GM21367 (cell line): ENCODE measurements around the gene NIPBL.

Source experiments
- ATAC-seq: cut with Tn5 transposase; IDR thresholded peaks from one replicate; pipeline ENCODE4 v1.9.1; 2021; ENCODE audit not compliant: unreplicated experiment

Gene NIPBL

DNA sequence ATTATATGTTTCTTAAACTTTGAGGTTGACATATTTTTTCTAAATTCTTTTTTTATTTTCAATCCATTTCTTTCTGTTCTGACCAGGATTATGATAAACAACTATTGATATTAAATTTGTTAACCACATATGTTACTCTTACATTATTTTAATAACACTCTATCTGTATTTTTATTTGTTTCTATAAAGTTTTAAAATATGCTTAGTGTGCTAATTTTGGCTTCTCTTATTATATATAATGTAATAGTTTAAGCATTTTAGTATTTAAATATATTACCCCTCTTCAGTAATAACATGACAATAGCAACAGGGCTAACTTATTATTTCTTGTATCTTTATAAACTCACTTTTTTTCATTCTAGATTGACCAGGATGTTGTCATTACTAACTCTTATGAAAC is 137.8 kb downstream of the NIPBL start:
- no peak for ATAC-seq

DNA sequence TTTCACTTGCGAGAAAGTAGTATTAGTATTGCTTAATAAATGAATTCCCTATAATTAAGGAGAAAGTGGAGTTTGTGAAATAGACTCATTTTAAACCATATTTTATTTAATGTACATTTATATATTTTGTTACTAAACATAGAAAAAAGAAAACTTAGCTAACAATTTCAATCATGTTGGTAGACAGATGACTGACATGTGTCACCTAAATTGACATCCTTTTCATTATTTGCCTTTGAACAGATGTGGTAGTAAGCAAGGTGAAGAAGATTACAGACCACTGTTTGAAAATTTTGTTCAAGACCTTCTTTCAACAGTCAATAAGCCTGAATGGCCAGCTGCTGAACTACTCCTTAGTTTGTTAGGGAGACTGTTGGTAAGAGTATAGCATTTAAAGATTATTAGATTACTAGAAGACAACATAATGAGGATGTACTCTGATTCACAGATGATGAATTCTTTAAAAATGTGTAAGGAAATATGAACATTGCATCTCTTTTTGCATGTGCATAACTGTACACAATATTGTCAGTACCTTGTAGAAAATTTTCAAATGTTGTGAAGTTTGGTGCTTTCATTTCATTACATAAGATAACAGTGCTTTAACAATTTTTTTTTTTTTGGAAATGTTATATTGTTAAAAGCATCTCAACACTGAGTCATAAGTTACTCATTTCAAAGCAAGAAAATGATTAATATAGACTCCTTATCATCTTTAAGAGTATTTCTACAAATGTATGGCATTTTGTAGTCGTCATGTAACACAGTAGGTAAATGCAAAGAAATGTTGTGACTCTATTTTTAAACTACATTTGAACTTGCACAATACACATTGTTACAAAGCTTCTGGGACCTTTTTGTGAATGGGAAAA is 139.5 kb downstream of the NIPBL start:
- no peak for ATAC-seq

DNA sequence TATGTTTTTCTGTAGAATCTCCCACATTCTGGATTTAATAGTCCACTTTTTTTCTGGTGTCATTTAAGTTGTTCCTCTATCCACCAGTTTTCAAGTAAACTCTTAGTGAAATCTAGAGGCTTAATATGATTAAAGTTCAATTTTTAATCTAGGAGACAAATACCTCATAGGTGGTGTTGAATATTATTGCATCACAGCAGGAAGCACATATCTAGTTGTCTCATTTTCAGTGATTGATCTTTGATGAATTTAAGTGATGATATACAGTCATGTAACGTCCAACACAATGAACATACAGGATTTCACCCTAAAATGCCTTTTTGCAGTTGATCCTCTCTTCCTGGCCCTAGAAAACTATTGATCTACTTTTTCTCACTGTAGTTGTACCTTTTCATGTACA is 152.3 kb downstream of the NIPBL start:
- ATAC-seq: no peak

DNA sequence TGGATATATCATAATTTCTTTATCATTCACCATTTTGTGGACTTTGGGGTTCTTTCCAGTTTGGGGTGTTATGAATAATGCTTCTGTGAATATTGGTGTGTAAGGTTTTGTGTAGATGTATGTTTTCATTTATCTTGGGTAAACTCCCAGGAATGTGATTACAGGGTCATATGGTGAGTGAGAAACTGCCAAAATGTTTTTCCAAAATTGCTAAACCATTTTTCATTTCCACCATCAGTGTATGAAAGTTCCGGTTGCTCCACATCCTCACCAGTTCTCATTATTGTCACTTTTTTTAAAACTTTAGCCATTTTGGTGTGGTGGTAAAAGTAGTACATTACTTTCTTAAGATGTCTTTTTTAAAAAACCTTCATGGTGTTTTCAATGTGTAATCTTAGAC is 152.9 kb downstream of the NIPBL start:
- no peak for ATAC-seq

DNA sequence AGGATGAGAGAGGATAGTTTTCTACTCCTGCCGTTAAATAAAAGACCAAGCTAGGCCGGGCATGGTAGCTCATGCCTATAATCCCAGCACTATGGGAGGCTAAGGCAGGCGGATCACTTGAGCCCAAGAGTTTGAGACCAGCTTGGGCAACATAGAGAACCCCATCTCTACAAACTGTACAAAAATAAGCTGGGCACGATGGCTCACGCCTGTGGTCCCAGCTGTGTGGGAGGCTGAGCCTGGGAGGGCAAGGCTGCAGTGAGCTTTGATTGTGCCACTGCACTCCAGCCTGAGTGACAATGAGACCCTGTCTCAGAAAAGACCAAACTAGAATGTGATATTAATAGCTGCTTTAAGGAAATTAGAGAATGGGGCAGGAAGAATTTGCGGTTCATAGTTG is 158.4 kb downstream of the NIPBL start:
- ATAC-seq: no peak

- no peak for ATAC-seq
Measured at GRCh38 chr5:37037840-37038239, 161.3 kb downstream of the NIPBL start.

DNA sequence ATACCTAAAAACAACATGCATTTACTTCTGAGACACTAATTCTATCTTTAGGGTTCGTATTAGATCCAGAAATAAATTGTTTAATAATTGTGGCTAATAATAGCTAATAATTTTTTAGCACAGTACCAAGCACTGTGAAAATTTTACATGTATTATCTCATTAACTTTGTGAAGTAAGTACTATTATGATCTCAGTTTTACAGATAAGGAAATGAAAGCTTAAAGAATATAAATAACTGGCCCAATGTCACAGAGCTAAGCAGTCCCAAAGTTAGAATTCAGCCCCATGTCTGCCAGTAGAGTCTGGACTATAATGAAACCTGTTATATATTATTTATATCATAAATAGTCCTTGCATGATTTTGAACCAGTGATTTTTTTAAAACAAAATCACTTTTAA is 163.3 kb downstream of the NIPBL start:
- no peak for ATAC-seq

- ATAC-seq: no peak
Measured at GRCh38 chr5:37043693-37044092, 167.1 kb downstream of the NIPBL start.

DNA sequence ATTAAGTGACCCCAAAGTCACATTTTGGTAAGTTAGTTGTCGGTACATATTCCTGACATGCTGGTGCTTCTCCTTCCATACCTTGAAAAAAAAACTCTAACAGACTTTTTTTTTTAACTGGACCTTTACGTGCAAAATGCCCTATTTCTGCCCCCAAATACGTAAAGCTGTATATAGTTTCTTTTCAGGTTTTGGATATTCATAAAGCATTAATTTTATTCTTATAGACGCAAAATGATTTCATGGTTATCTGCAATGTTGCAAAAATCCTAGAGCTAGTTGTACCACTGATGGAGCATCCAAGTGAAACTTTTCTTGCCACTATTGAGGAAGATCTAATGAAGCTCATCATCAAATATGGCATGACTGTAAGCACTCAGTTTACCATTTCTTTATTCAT is 167.6 kb downstream of the NIPBL start:
- ATAC-seq: no peak

- no peak for ATAC-seq
Measured at GRCh38 chr5:37045703-37046102, 169.1 kb downstream of the NIPBL start.

DNA sequence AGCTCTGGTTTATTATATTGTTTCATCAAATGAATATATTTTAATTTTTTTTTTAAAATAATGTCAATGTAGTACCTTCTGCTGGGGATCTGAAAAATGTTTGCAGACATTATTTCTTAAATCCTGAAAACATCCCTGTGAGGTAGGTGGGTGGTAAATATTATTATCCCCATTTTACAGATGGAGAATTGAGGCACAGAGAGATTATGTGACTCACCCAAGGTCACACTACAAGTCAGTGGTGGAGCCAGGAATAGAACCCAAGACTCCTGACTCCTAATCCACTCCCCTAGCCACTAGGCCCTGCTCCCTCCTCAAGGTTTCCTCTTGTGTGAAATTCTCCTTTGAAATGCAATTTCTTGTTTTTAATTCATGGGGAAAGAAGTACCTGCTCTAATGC is 171.4 kb downstream of the NIPBL start:
- ATAC-seq: no peak

GRCh38 chr5:37054391-37054790 is 177.8 kb downstream of the NIPBL start:
- no peak for ATAC-seq

DNA sequence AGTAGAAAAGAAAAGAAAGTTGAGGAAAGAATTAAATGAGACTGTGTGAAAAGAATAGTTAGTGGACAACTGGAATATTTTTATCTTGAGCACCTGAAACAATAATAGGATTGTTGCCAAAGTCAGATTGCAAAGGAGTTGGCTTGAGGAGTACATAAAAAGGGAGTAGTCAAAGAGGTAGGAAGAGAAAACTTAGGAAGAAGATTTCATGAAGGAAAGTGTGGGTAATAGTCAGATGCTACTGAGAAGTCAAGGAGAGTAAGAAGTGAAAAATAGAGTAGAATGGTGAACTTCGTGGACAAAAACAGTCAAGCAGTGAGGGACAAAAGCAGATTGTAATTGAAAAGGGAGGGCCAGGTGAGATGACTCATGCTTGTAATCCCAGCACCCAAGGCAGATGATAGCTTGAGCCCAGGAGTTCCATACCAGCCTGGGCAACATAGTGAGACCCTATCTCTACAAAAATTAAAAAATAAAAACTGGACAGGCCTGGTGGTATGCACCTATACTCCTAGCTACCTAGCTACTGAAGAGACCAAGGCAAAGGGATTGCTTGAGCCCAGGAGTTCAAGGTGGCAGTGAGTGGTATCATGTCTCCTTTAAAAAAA is 178.9 kb downstream of the NIPBL start:
- ATAC-seq: no peak

- no peak for ATAC-seq
Measured at GRCh38 chr5:37056762-37057161, 180.2 kb downstream of the NIPBL start.

DNA sequence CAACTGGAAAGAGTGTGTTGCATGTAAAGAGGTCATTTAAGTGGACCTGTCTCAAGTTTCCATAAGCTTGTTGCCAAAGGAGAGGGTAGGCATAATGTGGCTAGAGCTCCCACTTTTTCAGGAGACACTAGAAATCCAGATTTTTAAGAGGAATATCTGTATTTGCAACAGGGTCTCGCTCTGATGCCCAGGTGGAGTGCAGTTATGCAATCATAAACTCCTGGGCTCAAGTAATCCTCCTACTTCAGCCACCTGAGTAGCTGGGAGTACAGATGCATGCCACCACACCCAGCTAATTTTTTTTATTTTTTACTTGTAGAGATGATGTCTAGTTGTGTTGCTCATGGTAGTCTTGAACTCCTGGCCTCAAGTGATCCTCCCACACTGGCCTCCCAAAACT is 183.5 kb downstream of the NIPBL start:
- ATAC-seq: no peak

GRCh38 chr5:37063739-37064138 is 187.2 kb downstream of the NIPBL start:
- no peak for ATAC-seq

DNA sequence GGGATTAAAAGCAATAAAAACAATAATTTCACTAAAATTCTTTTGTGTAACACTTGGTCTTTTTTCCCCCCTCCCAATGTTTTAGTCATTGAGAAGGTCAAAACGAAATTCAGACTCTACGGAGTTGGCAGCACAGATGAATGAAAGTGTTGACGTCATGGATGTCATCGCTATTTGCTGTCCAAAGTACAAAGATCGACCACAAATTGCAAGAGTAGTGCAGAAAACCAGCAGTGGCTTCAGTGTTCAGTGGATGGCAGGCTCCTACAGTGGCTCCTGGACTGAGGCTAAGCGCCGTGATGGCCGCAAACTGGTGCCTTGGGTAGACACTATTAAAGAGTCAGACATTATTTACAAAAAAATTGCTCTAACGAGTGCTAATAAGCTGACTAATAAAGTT is 187.9 kb downstream of the NIPBL start:
- no peak for ATAC-seq

GRCh38 chr5:37071487-37071886 is 194.9 kb downstream of the NIPBL start:
- ATAC-seq: no peak

DNA sequence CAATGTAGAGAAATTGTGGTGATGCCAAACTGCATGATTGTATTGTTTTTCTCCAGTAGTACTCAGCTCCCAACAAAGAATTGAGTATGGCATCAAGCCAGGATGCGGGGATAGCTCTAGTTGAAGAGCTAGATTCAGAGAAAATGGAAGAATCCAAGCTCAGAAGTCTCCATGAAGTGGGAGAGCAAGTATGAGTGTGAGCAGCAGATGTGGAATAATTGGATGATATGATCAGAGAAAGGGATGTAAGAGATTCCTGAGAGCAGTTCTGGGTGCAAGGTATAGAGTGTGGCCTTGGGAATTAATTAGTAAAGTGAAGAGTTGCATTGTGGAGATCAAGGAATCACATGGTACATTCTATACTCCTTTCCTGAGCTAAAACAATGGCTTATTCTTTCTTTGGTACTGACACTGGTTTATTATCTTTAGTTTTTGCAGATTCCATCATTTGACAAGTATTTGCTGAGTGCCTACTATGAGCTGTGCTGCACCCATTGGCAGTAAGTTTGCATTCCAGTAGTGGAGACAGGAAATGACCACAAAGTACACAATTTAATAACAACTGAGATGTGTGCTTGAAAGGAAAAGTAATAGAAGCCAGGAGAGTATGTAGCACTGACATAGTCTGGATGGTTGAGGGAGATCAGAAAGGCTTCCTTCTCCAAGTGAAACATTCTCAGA is 195.5 kb downstream of the NIPBL start:
- ATAC-seq: no peak

GRCh38 chr5:37075399-37075950 is 198.9 kb downstream of the NIPBL start:
- ATAC-seq: no peak

DNA sequence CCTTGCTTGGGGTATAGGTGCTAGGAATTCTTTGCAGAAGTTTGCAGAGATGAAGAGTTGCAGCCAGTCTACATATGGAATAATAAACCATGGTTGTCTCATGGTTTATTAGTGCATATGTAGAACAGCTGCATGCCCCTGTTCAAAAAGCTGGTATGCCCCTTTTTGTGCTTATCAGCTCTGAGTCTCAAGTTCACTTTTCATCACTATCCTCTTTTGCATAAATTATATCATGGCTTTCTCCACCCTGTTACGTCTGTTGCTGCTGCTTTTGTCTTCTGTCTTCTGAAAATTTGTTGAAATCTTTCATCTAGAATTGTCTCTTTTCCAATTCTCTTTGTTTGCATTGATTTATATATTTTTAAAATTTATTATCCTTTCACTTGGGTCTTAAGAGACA is 200.6 kb downstream of the NIPBL start:
- no peak for ATAC-seq

DNA sequence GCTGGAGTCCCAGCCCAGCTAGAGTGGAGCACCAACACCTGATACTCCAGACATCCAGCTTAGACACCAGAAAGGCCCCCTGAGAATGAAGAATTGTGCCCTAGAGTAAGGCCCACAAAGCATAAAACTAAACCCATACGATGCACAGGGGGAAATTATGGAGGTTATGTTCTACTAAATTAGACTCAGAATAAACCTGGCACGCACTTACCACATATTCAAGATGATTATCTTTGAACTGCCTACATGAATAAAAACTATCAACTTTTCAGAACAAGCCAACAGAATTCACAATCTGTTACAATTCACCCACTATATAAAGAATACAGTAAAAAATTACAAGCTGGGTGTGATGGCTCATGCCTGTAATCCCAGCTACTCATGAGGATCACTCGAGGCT is 204.1 kb downstream of the NIPBL start:
- ATAC-seq: no peak
